UCSD-AML1 (cell line): ENCODE data around the gene HDAC9.

Experiments used
- DNase-seq: peaks from one replicate; lab custom pipeline; 2025; ENCODE audit not compliant: unreplicated experiment; lab: John Stamatoyannopoulos, UW

Gene HDAC9

GRCh38 chr7:18873734-18874336 is 378.3 kb downstream of the HDAC9 start:
- no peak for DNase-seq

GRCh38 chr7:18874880-18875279 is 379.3 kb downstream of the HDAC9 start:
- DNase-seq, result no peak

GRCh38 chr7:18877874-18878273 is 382.3 kb downstream of the HDAC9 start:
- DNase-seq, result no peak

- DNase-seq, result no peak
Observed at GRCh38 chr7:18886832-18887231, 391.3 kb downstream of the HDAC9 start.

GRCh38 chr7:18889436-18889835 is 393.9 kb downstream of the HDAC9 start:
- no peak for DNase-seq

- DNase-seq, result no peak
Observed at GRCh38 chr7:18890134-18890533, 394.6 kb downstream of the HDAC9 start.

DNA sequence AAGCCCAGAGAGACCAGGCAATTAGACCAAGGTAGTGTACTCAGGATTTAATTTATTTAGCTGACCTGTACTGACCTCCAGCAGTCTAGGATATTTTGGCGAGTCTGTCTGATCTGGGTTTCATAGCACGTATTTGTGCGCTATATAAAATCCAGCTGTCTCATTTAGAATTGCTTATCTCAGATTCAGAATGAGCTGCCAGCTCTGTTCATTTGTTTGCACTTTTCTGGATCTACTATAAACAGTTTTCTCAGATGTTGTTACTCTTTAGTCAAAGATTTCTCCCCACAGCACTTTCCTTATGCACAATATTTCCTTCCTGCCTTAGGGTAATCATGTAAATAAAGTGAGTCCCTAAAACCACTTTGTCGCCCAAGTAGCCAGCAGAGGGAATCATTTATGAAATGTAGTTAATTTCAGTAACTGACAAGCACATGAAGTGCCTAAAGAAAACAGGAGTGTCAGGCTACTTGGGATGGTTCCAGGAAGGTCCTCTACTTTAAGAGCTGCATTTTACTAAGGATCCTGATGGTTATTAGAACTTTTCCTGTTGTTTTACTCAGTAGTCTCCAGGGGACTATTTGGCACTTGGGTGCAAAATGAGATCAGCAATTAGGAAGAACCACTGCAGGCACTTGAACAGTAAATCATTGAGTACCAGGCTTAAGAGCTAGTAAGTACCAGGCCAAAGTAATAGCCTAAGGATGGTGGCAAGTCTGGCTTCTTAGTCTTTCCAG is 395.5 kb downstream of the HDAC9 start:
- no peak for DNase-seq

DNA sequence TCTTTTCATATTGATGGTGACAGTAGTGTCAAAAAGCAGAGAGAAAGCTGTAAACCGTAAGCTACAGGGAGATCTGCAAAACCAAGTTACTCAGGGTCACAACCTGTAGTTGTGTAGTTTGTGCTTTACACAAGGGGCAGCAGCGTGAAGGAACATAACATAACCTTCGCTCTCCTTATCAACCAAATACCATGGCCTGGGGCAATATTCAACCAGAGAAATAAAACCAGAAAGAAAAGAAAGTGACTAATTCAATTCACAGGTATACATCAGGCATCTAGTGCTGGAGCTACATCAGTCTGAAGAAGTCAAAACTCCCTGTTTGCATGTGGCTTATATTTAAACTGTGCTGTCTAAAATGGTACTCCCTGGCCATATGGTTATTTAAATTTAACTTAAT is 397.6 kb downstream of the HDAC9 start:
- DNase-seq, result no peak

GRCh38 chr7:18894155-18894554 is 398.6 kb downstream of the HDAC9 start:
- DNase-seq, result no peak

- no peak for DNase-seq
Observed at GRCh38 chr7:18895456-18895855, 399.9 kb downstream of the HDAC9 start.

DNA sequence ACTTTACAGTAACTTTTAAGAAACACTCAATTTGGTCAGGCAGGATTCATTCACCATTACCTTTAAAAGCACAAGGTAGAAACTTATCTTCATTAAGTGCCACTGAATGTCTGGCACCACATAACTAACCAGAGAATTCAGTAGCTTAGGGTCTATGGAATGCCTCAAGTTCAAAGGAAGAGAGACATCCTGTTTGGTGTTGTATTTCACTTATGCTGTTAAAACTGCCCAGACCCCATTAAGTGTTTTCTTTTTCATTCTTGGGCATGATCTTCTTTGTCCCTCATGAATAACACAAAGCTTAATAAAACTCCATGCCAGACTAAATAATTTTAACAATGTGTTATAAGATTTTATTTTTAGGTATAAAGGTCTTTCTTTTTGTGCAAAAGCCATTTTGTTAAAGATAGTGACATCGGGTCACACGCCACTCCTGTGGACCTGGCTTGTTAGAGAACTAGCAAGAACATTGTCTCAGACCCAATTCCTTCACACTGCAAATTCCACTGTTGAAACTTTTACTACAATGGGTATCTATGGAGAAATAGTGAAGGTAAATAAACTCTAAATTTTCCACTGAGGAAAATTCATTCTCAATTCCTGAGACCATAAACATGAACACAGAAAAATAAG is 400.9 kb downstream of the HDAC9 start:
- no peak for DNase-seq

GRCh38 chr7:18900236-18900635 is 404.7 kb downstream of the HDAC9 start:
- DNase-seq, result no peak

DNA sequence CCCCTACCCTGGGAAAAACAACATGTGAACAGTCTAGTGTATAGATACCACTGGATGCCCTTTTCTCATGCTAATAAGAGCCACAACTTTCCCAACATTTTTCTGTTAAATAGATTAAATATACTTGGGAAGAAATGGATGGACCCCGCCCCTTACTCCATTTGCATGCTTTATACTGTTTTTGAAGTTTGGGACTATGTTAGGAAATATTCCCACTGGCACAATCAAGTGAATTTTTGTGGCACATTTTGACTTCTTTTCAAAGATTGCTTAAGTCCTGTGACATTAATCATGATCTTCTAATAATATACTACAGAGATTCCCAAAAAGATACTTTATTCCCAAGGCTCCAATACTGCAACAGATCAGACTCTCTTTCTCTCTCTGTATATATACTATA is 405.3 kb downstream of the HDAC9 start:
- no peak for DNase-seq

DNA sequence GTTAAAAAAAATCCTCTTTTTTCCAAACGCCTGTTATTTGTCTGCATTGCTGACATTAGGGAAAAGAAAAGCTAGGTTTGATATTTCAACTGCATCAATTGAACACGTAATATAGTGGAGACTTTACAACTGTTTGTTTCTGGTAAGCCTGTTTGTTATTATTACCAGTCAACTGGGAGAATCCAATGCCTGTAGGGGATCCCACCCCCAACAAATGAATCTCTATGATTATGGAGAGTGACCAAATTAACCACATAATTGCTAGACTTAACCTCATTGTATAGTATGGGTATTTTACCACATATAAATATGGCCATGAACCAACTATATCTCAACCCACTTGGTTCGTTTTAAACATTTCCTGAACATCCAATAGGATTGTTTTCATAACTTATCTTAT is 405.8 kb downstream of the HDAC9 start:
- DNase-seq, result no peak

GRCh38 chr7:18901982-18902421 is 406.5 kb downstream of the HDAC9 start:
- DNase-seq, result no peak

DNA sequence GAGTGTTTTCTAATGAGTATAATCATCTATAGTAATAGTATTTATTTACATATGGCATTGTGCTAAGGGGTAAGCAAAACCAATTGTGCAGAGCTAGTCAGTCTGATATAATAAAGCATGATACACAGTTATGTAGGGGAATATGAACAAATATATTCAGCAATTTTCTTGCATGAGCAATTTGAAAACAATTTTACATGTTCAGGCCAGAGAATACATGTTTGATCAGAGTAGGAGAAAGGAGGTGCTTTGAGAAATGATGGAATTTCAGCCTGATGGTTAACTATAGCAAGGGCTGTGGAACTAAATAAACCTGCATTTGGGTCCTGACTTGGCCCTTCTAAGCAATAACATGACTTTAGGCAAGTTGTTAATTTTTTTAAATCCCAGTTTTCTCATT is 407.3 kb downstream of the HDAC9 start:
- no peak for DNase-seq

GRCh38 chr7:18903695-18904094 is 408.1 kb downstream of the HDAC9 start:
- DNase-seq, result no peak

DNA sequence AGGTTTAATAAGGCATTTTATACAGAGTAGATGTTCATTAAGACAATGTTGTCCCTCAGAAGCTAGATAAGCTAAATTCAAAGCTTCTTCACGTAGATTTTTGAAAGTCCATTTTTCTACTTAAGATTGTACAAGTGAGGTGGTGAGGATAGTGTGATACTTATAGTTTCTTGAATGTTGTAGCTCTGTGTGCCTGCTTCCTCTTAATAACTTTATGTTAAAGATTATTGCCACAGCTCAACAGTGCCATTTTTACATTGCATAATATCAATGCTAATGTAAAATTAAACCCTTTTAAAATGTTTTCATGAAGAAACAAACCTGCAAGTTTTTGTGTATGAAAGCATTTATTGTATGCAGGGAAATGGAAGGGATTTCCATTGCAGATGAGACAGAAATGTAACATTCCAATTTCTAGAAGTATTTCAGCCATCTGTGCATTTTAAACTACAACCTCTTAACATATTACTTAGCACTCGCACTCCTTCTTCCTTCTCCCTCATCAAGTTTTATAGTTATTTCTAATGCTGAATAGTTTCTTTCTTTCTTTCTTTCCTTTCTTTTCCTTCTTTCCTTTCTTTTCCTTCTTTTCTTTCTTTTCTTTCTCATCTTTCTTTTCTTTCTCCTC is 409.9 kb downstream of the HDAC9 start:
- no peak for DNase-seq

GRCh38 chr7:18906901-18907300 is 411.4 kb downstream of the HDAC9 start:
- DNase-seq, result no peak

GRCh38 chr7:18913106-18913505 is 417.6 kb downstream of the HDAC9 start:
- no peak for DNase-seq

- no peak for DNase-seq
Observed at GRCh38 chr7:18916826-18917225, 421.3 kb downstream of the HDAC9 start.

GRCh38 chr7:18927134-18927533 is 431.6 kb downstream of the HDAC9 start:
- no peak for DNase-seq
